ENCODE results near the gene NDUFAF4. TPM values are rescaled to one million over a fixed set of nuclear protein-coding genes. Genes with fewer than 3 reads are reported as not detected.

The NDUFAF4 gene
- total and polyA plus RNA-seq, 2 of the 8 experiments (the other 6 are each of a cell fraction or from before 2014, with no cell fraction given) = 21.9 to 84.4 TPM

DNA sequence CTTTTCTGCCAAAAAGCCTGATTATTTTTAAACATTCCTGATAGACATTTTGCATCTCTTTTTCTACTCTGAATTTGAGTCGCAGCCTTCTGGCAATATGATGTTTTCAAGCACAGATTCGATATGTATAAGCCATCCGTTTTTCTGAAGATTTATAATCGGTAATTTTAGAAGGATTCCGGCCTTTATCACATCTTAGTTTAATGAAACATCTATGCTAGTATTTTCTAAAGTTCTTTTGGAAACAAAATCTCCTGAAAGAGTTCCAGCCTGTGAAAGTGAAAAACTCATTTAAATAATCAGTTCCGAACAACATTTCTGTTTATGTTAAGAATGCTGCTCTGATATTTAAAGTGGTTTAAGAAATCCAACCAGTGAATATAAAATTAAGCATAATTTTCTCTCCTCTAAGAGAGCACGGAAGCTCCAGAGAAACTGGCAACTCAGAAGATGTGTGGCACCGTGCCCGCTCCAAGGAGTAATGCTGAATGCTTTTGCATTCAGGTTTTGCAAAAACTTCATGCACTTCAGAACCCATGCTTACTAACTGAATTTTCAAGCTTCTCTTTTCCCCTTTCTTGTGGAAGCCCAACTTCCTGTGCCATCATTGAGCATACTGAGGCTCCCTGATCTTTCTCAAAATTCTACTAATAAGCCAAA is 20.7 kb downstream of the NDUFAF4 start (continued):
- no peak for TF ChIP-seq MAX (IDR thresholded peaks at IDR 0.05)

Measured in H1 (cell line).